MCF 10A (cell line): ENCODE results near the gene MPRIP. TPM values are rescaled to one million over a fixed set of nuclear protein-coding genes. Genes with fewer than 3 reads are reported as not detected.
A peak's percentile ranks its signal among the peaks of the same experiment; 100 is the strongest.

Experiments used
- BruUV-seq: library from RNA; stranded (reverse); fragments of 400-500 nt; replicated peaks from 2 replicates; lab custom pipeline; 2021; lab: Mats Ljungman, UMichigan
- CTCF ChIA-PET: fragments of 300-600 bp; sonication (Branson Sonifier 250); formaldehyde crosslinking; extraction: SDS; loops from one replicate; lab custom pipeline; 2021; ENCODE audit warnings: antibody characterized with exemption, inconsistent platforms; lab: Yijun Ruan, JAX
- POLR2A ChIA-PET: fragments of 300-600, 350-650 bp; sonication (Branson Sonifier 250); formaldehyde crosslinking; extraction: SDS; loops from one replicate; lab custom pipeline; 2020; ENCODE audit warnings: antibody characterized with exemption, inconsistent platforms; lab: Yijun Ruan, JAX
- DNase-seq: peaks from one replicate; pipeline ENCODE4 v3.0.0-alpha.2; 2018; ENCODE audit not compliant: unreplicated experiment
- H3K27ac Mint-ChIP-seq: one replicate; pipeline ENCODE4 v1.8.0; 2022; ENCODE audit warnings: mild to moderate bottlenecking, low read depth, mixed read lengths; ENCODE audit not compliant: unreplicated experiment
- H3K27me3 Mint-ChIP-seq: one replicate; pipeline ENCODE4 v1.8.0; 2022; ENCODE audit warnings: mixed read lengths; ENCODE audit not compliant: insufficient read depth, unreplicated experiment
- H3K36me3 Mint-ChIP-seq: one replicate; pipeline ENCODE4 v1.8.0; 2022; ENCODE audit warnings: mild to moderate bottlenecking, moderate library complexity, mixed read lengths; ENCODE audit not compliant: insufficient read depth, unreplicated experiment
- H3K4me1 Mint-ChIP-seq: one replicate; pipeline ENCODE4 v1.8.0; 2022; ENCODE audit warnings: mixed read lengths; ENCODE audit not compliant: insufficient read depth, unreplicated experiment
- H3K4me3 Mint-ChIP-seq: one replicate; pipeline ENCODE4 v1.8.0; 2022; ENCODE audit warnings: mild to moderate bottlenecking, moderate library complexity, mixed read lengths; ENCODE audit not compliant: unreplicated experiment
- H3K9me3 Mint-ChIP-seq: one replicate; pipeline ENCODE4 v1.8.0; 2022; ENCODE audit warnings: mixed read lengths; ENCODE audit not compliant: unreplicated experiment
- intact Hi-C: fragments of 100-400 bp; cut with micrococcal nuclease; formaldehyde crosslinking; loops from 2 replicates; pipeline ENCODE4 v1.14.1; 2022
- total RNA-seq: library from RNA; stranded (reverse); gene quantifications from 2 replicates; pipeline ENCODE4 v1.2.3, GENCODE V29; 2022
- TF ChIP-seq, protein P1 (sequence below): fragments of 200-600 bp; IDR thresholded peaks from one replicate; pipeline ENCODE4 v1.8.0; 2022; ENCODE audit warnings: antibody characterized with exemption, mild to moderate bottlenecking; ENCODE audit not compliant: unreplicated experiment

The MPRIP gene
- total RNA-seq, 1 experiment from 2014 or later = 230 TPM

DNA sequence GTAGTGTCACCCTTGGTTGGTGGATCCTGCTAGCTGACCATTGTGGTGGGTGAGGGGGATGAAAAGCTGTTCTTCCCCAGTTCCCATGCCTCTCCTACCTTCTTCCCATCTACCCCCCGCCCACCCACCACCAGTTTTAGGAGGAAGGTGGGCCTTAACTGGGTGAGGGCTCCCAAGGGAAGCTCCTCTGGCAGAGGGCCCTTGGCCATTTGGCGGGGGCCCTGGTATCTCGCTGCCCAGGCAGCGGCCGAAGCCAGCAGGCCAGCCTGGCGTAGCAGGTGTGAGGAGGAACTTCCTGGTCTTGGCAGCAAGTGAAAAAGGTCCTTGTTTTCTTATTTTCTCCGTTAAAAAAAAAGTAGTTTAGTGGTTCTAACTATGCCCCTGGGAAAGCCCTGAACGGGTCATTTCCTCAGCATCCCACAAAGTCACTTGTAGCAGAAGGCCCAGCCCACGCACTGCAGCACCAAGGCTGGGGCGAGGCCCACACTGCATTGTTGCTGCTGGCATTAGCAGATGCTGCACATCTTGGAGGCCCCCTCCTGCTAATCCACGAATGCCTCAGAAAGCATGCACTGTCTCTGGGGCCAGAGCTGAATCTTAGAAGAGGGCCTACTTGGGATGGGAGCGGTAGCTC is 72.5 kb downstream of the MPRIP start:
- peaks cover 18% of the 10 kb centered on the region for H3K36me3 Mint-ChIP-seq
- no peak overlapping the region for H3K4me3 Mint-ChIP-seq
- TF ChIP-seq, protein P1, sequence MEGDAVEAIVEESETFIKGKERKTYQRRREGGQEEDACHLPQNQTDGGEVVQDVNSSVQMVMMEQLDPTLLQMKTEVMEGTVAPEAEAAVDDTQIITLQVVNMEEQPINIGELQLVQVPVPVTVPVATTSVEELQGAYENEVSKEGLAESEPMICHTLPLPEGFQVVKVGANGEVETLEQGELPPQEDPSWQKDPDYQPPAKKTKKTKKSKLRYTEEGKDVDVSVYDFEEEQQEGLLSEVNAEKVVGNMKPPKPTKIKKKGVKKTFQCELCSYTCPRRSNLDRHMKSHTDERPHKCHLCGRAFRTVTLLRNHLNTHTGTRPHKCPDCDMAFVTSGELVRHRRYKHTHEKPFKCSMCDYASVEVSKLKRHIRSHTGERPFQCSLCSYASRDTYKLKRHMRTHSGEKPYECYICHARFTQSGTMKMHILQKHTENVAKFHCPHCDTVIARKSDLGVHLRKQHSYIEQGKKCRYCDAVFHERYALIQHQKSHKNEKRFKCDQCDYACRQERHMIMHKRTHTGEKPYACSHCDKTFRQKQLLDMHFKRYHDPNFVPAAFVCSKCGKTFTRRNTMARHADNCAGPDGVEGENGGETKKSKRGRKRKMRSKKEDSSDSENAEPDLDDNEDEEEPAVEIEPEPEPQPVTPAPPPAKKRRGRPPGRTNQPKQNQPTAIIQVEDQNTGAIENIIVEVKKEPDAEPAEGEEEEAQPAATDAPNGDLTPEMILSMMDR = no peak
- ChIA-PET CTCF (interaction anchor here (0.6 to 1.0 kb wide), 2 partner anchors 52 to 100 kb away, joined by 3 to 4 read pairs; no protein-coding TSS in a partner anchor), POLR2A (no interaction called here)
- H3K27ac Mint-ChIP-seq = no peak overlapping the region
- no peaks in the 10 kb centered on the region for H3K27me3 Mint-ChIP-seq
- H3K9me3 Mint-ChIP-seq = no peaks in the 10 kb centered on the region
- BruUV-seq = no TSS peak
- intact Hi-C loops = no loop called here
- DNase-seq = no peak
- peaks cover 20% of the 10 kb centered on the region for H3K4me1 Mint-ChIP-seq

DNA sequence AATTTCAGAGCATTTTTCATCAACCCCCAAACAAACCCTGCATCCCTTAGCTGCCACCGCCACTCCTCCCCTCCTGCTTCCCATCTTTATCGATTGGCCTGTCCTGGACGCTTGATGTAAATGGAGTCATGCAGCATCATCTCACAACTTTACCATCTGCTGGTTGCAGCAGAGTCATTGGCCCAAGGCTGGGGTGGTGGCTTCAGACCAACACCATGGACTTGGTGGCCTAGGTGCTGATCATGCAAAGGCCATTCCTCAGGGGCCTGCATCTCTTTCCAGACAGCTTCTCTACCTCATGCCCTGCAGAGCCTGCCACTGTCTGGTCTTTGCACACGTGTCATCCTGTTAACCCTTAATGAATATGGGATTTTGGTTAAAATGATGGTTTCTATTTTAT is 73.4 kb downstream of the MPRIP start:
- Mint-ChIP-seq H3K27ac (peak overlapping the region; percentile 57), H3K4me1 (peaks cover 17% of the 10 kb centered on the region)
- BruUV-seq = no TSS peak

DNA sequence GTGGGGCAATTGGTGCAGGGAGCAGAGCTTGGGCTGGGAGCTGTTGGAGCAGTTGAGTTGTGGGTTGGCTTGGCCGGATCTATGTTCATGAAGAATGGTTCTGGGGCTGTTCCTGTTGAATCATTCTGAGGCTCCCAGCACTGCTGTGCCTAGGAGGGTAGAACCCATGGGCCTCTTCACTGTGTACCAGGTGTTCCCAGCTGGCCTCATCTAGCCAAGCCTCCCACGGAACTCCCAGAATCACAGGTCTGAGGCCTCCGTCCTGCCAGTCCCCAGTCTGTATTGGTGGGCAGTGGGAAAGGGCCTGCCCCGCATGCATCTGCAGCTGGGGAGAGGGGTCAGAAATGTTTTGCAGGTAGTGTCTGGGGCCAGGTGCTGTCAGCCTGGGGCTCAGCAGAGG is 74.1 kb downstream of the MPRIP start:
- TF ChIP-seq, protein P1 = no peak
- no peak for DNase-seq
- no peaks in the 10 kb centered on the region for H3K27me3 Mint-ChIP-seq
- no peak overlapping the region for H3K4me3 Mint-ChIP-seq
- peaks cover 16% of the 10 kb centered on the region for H3K4me1 Mint-ChIP-seq
- H3K9me3 Mint-ChIP-seq = no peaks in the 10 kb centered on the region
- peaks cover 18% of the 10 kb centered on the region for H3K36me3 Mint-ChIP-seq
- no TSS peak for BruUV-seq
- intact Hi-C loops = no loop called here
- ChIA-PET POLR2A (no interaction called here), CTCF (interaction anchor here (0.6 to 0.7 kb wide), 2 partner anchors 9 to 50 kb away, joined by 3 to 5 read pairs; no protein-coding TSS in a partner anchor)
- peak overlapping the region; percentile 57 for H3K27ac Mint-ChIP-seq

More for the DNA sequence above, 73.4 kb downstream of the MPRIP start:
- Mint-ChIP-seq H3K27me3 (no peaks in the 10 kb centered on the region), H3K4me3 (no peak overlapping the region), H3K36me3 (peaks cover 18% of the 10 kb centered on the region), H3K9me3 (no peaks in the 10 kb centered on the region)
- ChIA-PET CTCF (no interaction called here), POLR2A (no interaction called here)
- TF ChIP-seq, protein P1 = no peak
- intact Hi-C loops = no loop called here
- DNase-seq = no peak

DNA sequence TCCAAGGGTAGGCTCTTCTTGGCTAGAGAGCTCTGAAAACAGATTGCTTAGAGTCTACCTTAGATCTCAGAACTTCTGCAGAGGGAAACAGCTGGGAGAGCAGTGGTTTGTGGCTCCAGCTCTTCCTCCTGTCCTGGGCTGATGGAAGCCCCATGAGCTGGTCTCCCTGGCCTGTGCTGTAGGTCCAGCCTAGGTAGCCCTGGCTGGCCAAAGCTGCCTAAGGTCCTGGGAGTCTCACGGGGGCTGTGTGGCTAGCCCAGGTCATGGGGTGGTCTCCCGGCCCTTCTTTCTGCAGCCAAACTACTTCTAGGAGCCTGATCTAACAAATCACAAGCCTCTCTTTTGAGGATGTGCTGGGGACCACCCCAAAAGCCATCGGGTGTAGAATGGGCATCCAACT is 75.7 kb downstream of the MPRIP start:
- BruUV-seq = no TSS peak
- no peak for DNase-seq
- intact Hi-C loops = no loop called here
- H3K4me3 Mint-ChIP-seq = no peak overlapping the region
- TF ChIP-seq, protein P1 = no peak
- peaks cover 24% of the 10 kb centered on the region for H3K36me3 Mint-ChIP-seq
- no peaks in the 10 kb centered on the region for H3K27me3 Mint-ChIP-seq
- H3K27ac Mint-ChIP-seq = peak overlapping the region; percentile 42
- H3K9me3 Mint-ChIP-seq = no peaks in the 10 kb centered on the region
- CTCF ChIA-PET = no interaction called here
- H3K4me1 Mint-ChIP-seq = peaks cover 14% of the 10 kb centered on the region
- POLR2A ChIA-PET = no interaction called here
